Testis (tissue), 2 donors: Measurements from ENCODE around the gene IFFO2.

Source experiments
- POLR2A ChIP-seq: fragments of 450-650 bp; IDR thresholded peaks from one replicate; pipeline ENCODE4 v1.6.1; 2017; ENCODE audit warnings: antibody characterized with exemption, mild to moderate bottlenecking, moderate library complexity
- TF ChIP-seq, protein P1 (sequence below), 3 experiments: fragments of 450-650 bp in 2 of 3; fragments of 200-600 bp in 1 of 3; sonication (generic) in 1 of 3; IDR thresholded peaks; one replicate each; pipeline ENCODE4 v1.5.1; 2016 to 2019; ENCODE audit warnings: antibody characterized with exemption in 3 of 3, mild to moderate bottlenecking in 2 of 3, moderate library complexity in 1 of 3

DNA sequence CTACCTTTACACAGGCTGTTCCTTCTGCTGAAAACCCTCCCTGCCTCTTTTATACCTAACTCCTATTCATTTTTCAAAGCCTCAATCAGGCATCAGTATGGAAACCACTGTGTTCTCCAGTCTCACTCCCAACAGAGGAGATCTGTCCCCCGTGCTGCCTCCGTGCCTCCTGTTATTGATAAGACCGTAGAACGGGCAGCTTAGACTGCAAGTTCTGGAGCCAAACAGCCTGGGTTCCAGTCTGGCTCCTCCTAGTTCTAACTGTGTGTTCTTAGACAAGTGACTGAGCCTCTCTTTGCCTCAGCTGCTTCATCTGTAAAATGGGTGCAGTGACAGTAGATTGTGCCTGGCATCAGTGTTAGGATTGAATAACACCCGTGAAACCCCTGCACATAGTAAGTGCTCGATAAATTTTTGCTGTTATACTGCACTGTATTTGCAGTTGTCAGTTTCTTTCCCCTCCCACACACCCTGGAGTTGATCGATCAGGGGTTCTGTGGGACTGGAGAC lies 17.0 kb upstream of the IFFO2 start:
- no peak for TF ChIP-seq POLR2A
- TF ChIP-seq, protein P1, sequence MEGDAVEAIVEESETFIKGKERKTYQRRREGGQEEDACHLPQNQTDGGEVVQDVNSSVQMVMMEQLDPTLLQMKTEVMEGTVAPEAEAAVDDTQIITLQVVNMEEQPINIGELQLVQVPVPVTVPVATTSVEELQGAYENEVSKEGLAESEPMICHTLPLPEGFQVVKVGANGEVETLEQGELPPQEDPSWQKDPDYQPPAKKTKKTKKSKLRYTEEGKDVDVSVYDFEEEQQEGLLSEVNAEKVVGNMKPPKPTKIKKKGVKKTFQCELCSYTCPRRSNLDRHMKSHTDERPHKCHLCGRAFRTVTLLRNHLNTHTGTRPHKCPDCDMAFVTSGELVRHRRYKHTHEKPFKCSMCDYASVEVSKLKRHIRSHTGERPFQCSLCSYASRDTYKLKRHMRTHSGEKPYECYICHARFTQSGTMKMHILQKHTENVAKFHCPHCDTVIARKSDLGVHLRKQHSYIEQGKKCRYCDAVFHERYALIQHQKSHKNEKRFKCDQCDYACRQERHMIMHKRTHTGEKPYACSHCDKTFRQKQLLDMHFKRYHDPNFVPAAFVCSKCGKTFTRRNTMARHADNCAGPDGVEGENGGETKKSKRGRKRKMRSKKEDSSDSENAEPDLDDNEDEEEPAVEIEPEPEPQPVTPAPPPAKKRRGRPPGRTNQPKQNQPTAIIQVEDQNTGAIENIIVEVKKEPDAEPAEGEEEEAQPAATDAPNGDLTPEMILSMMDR (IDR thresholded peaks at IDR 0.05), result no peak
